PC-9 (cell line): Measurements from ENCODE around the gene DLG1.

Experiments used
- EZH2 ChIP-seq: fragments of 200-600 bp; sonication (generic); IDR thresholded peaks from 2 replicates; pipeline ENCODE4 v1.8.0; 2017; ENCODE audit warnings: antibody characterized with exemption, low read depth
- TF ChIP-seq, protein P1 (sequence below): fragments of 200-600 bp; sonication (generic); conservative IDR thresholded peaks from 2 replicates; pipeline ENCODE4 v1.6.1; 2017; ENCODE audit warnings: mixed run types, antibody characterized with exemption, mild to moderate bottlenecking, moderate library complexity

DNA sequence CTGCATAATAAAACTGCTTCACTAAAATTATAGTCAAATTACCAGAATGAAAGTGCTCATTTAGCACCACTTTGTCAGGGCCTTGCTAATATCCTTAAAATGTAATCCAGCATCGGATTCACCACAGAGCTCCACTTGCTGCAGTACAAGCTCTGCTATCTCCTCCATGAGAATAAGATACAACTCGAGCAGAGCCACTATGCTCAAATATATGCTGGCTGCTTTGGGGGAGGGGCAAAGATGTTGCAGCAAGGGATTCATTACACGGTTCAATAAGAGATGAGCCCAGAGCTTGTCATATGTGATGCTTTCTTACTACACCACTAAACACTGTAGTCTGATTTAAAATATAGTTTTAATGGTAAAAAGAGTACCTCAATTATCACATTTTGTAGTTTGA, 72.2 kb downstream of the DLG1 start:
- TF ChIP-seq, protein P1, sequence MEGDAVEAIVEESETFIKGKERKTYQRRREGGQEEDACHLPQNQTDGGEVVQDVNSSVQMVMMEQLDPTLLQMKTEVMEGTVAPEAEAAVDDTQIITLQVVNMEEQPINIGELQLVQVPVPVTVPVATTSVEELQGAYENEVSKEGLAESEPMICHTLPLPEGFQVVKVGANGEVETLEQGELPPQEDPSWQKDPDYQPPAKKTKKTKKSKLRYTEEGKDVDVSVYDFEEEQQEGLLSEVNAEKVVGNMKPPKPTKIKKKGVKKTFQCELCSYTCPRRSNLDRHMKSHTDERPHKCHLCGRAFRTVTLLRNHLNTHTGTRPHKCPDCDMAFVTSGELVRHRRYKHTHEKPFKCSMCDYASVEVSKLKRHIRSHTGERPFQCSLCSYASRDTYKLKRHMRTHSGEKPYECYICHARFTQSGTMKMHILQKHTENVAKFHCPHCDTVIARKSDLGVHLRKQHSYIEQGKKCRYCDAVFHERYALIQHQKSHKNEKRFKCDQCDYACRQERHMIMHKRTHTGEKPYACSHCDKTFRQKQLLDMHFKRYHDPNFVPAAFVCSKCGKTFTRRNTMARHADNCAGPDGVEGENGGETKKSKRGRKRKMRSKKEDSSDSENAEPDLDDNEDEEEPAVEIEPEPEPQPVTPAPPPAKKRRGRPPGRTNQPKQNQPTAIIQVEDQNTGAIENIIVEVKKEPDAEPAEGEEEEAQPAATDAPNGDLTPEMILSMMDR, result no peak
- TF ChIP-seq EZH2, result no peak
